ENCODE measurements around the gene ATOH8. TPM values are rescaled to one million over a fixed set of nuclear protein-coding genes. Genes with fewer than 3 reads are reported as not detected.

Gene ATOH8
- total RNA-seq, 4 donors from 2014 or later: 17.1 to 210 (median 45.9) TPM

GRCh38 chr2:85730686-85731230 is 23.0 kb upstream of the ATOH8 start:
- ATAC-seq (ENCODE audit: low FRiP score) (no peak), DNase-seq (ENCODE audit: low spot score) (no peak)
- TF ChIP-seq CTCF (IDR thresholded peaks at IDR 0.05): no peak

GRCh38 chr2:85731606-85732005 is 22.2 kb upstream of the ATOH8 start:
- TF ChIP-seq CTCF (IDR thresholded peaks at IDR 0.05): no peak
- DNase-seq (ENCODE audit: low spot score): no peak
- ATAC-seq (ENCODE audit: low FRiP score): no peak

- DNase-seq (ENCODE audit: low spot score): no peak
- ATAC-seq (ENCODE audit: low FRiP score): no peak
- no peak for TF ChIP-seq CTCF (IDR thresholded peaks at IDR 0.05)
Observed at GRCh38 chr2:85732467-85733120, 21.2 kb upstream of the ATOH8 start.

GRCh38 chr2:85733121-85733960 is 20.4 kb upstream of the ATOH8 start:
- ATAC-seq (ENCODE audit: low FRiP score): no peak
- no peak for DNase-seq (ENCODE audit: low spot score)
- no peak for TF ChIP-seq CTCF (IDR thresholded peaks at IDR 0.05)

GRCh38 chr2:85734015-85734414 is 19.8 kb upstream of the ATOH8 start:
- DNase-seq (ENCODE audit: low spot score) (no peak), ATAC-seq (ENCODE audit: low FRiP score) (no peak)
- TF ChIP-seq CTCF (IDR thresholded peaks at IDR 0.05): no peak

GRCh38 chr2:85734942-85735608 is 18.7 kb upstream of the ATOH8 start:
- ATAC-seq (ENCODE audit: low FRiP score) (no peak), DNase-seq (ENCODE audit: low spot score) (no peak)
- TF ChIP-seq CTCF (IDR thresholded peaks at IDR 0.05): no peak

Data from omental fat pad (tissue), 4 donors.